Non-pigmented ciliary epithelial cell (primary cell): ENCODE data around the gene TYW5.

Source experiments
- DNase-seq: peaks from one replicate; pipeline ENCODE4 v3.0.0-alpha.2; 2010; ENCODE audit warnings: low read depth

The TYW5 gene, protein sequence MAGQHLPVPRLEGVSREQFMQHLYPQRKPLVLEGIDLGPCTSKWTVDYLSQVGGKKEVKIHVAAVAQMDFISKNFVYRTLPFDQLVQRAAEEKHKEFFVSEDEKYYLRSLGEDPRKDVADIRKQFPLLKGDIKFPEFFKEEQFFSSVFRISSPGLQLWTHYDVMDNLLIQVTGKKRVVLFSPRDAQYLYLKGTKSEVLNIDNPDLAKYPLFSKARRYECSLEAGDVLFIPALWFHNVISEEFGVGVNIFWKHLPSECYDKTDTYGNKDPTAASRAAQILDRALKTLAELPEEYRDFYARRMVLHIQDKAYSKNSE

GRCh38 chr2:199955339-199956061 is at the start of gene TYW5, which contains the start of gene MAIP1:
TYW5 (minus strand) TSS chr2:199955491; CDS start chr2:199955470, 21 bp downstream.
MAIP1 (plus strand) TSS chr2:199955582; CDS start chr2:199955799, 217 bp downstream.
- DNase-seq: no peak

- no peak for DNase-seq
Measured at GRCh38 chr2:200003444-200003843, 48.2 kb upstream of the TYW5 start.

DNA sequence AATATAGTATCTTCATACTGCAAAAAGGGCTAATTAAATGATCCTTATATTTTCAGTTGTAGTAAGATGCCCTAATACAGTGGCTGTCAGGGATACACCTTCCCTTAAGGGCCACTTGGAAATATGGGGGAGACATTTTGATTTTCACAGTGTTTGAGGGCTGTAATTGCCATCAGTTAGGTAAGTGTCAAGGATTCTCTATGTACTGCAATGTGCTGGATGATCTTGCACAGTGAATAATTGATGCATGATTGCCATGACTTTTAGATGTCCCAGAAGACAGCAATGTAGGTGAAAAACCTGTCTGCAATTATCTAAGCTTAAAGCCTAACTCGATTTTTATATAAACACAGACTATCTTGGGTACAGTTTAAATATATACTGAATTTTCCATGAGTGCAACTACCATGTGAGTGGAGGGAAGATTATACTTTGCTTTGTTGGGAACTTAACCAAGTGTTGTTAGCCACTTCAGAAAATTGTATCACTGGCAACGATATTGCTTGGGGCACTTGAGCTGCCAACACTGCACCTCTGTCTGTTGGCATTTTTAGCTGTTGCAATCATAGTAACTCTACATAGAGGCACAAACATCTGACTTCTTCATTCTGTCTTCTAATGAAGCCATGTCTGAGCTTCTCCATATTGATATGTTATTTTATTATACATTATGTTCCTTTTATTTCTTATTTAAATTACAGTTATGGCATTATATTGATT is 45.3 kb upstream of the TYW5 start:
- no peak for DNase-seq

GRCh38 chr2:199999166-199999565 is 43.9 kb upstream of the TYW5 start:
- no peak for DNase-seq

- DNase-seq: no peak
Measured at GRCh38 chr2:199997296-199997695, 42.0 kb upstream of the TYW5 start.

DNA sequence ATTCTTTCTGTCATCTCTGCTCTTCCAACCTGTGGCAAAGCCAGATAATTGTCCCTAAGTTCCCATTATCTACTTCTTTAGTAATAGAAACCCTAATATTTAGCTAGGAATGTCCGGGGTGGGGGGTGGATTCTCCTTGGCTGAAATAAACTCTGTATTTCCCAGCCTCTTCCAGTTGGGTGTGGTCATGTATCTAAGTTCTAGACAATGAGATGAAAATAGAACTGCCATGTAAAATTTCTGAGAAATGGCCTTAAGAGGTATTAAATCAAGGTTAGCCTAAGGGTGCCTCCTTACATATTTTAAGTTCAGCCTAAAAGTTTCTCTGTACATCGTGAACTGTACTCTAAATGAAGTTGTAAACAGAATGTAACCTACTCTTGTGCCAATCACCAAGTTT is 39.6 kb upstream of the TYW5 start:
- DNase-seq: no peak

- no peak for DNase-seq
Measured at GRCh38 chr2:199994371-199994770, 39.1 kb upstream of the TYW5 start.

GRCh38 chr2:199992296-199992695 is 37.0 kb upstream of the TYW5 start:
- DNase-seq: no peak

GRCh38 chr2:199991691-199992090 is 36.4 kb upstream of the TYW5 start:
- DNase-seq: no peak

GRCh38 chr2:199989822-199990221 is 34.5 kb upstream of the TYW5 start:
- DNase-seq: no peak

GRCh38 chr2:199988151-199988550 is 32.9 kb upstream of the TYW5 start:
- no peak for DNase-seq

- no peak for DNase-seq
Measured at GRCh38 chr2:199987586-199987985, 32.3 kb upstream of the TYW5 start.

GRCh38 chr2:199985625-199986207 is 30.4 kb upstream of the TYW5 start:
- no peak for DNase-seq

DNA sequence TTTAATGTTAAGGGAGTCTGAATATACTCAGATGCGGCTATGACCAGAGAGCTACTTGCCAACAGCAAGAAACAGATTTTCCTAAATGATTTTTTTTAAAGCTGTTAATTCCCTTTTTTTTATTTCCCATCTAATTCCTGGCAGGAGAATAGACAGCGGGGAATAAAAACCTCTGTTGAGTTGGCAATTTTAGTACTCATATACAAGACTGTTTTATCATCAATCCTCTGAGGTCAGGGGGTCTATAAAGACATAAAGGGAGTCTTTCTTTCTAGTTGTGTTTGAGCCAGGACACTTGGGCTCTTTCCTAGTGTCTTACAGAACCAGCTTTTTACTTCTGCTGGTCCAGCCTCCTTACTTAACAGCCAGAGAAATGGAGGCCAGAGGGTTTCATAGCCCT is 29.5 kb upstream of the TYW5 start:
- DNase-seq: no peak

GRCh38 chr2:199984159-199984558 is 28.9 kb upstream of the TYW5 start:
- DNase-seq: no peak

DNA sequence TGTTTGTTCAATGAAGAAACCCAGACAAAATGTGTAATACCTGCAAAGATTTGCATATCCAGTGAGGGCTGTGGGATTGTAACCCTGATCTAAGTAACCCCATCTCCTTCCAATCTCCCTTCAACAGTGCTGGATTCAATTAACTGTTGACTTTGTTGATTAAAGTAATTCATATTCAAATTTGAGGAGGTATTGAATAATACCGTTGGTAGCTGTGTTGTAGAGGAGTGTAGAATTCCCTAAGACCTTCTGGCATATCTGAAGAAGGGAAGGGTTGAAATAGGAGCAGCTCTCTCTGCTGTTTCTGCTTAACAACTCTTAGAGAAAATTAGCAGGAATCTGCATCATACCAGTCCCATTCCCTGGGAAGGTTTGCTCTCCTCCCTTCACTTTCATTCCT is 28.2 kb upstream of the TYW5 start:
- no peak for DNase-seq

DNA sequence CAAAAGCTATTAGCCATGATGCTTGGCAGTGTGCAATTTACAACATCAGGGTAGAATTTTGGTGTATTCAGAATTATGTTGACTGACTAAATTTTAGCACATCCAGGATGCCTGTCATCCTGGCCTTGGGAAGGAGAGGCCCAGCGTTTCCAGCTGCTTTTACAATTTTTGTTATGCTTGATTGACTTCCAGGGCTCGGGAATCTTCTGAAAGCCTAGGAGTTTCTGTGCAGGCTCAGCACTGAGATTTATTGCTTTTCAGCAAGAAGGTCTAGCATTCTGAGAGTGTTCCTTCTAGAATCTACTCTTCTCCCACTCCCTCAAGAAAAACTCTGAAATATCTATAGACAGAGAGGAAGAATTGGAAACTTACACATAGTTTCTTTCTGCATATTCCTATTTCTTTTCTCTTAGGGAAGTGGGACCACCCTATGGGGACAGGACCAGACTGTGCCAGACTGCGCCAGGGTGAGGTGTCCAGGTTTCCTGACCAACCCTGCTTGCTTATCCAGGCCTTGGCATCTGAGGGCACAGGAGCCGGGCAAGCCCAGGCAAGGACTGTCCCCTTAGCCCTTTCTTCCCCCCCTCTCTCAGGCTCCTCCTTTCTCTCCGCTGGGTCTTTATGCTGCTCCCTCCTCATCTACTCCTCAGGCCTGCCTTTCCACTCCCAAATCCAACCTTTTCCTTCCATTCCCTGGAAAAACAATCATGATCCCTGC is 27.0 kb upstream of the TYW5 start:
- no peak for DNase-seq

DNA sequence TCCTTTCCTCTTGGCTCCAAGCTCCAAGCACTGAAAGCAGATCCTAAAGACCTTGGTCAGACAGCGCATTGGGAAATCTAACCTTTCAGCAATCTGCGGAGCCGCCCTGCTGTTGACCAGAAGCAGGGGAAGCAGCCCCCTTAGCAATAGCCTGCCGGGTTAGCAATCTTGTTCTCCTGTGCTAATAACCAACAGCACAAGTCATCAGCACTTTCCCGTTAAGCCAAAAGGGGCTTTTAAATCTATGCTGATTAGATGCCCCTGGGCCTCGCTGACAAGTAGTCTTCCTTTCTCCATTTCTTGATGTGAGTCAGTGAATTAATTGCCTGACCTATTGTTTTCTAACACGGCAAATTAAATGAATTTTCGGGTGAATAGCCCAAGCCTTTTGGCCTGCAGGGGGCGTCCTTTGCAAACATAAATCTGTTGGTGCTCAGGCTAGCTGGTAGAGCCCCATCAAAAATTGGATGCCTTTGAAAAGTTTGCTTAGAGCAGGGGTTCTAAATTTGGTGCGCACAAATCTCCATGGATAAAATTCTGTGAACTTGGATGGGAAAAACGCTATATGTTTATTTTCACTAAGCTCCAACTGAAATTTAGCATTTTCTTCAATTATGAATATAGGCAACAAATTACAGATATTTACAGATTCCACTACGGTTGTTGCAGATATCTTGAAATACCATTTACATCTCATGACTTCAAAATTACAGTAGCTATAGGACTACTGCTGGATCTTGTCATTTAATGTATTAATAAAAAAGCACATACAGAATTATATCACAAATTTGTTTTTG is 24.7 kb upstream of the TYW5 start:
- DNase-seq: no peak

DNA sequence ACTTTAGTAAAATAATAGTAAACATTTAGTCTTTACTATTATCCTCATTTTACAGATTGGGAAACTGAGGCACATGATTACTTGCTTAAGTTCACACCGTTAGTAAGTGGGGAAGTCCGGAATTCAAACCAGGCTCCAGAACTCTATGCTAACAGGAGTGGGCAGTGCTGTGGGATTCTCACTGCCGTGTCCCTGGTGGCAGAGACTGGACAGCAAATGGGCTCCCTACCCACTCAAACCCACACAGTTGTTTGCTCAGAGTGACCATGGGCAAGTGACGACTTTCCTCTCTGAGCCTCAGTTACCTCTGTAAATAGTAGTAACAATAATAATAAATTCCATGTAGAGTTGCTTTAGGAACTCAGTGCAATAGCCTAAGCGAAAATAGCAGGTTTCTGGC is 24.1 kb upstream of the TYW5 start:
- no peak for DNase-seq

- peak; percentile 44 for DNase-seq
Measured at GRCh38 chr2:199977984-199978415, 22.7 kb upstream of the TYW5 start.
